Panc1 (cell line): Measurements from ENCODE around the gene FBXO27.

Source experiments
- POLR2AphosphoS5 ChIP-seq: IDR thresholded peaks from 2 replicates; pipeline ENCODE4 v1.6.1; 2012; ENCODE audit warnings: mild to moderate bottlenecking, low read depth, low read length, moderate library complexity
- SIN3A ChIP-seq: IDR thresholded peaks from 2 replicates; pipeline ENCODE4 v1.6.1; 2012; ENCODE audit warnings: low read depth, mild to moderate bottlenecking, low read length, moderate library complexity, borderline replicate concordance; ENCODE audit not compliant: insufficient read depth
- TF ChIP-seq, protein P1 (sequence below): fragments of 450-650 bp; IDR thresholded peaks from 2 replicates; pipeline ENCODE4 v1.5.1; 2017; ENCODE audit warnings: mild to moderate bottlenecking

DNA sequence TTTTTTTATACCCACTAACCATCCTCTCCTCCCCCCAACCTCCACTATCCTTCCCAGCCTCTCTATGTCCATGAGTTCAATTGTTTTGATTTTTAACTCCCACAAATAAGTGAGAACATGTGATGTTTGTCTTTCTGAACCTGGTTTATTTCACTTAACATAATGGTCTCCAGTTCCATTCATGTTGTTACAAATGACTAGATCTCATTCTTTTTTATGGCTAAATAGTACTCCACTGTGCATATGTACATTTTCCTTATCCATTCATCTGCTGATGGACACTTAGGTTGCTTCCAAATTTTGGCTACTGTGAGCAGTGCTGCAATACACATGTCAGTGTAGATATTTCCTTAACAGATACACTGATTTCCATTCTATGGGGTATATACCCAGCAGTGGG lies 27.0 kb upstream of the FBXO27 start:
- TF ChIP-seq SIN3A (no peak), POLR2AphosphoS5 (no peak)
- TF ChIP-seq, protein P1, sequence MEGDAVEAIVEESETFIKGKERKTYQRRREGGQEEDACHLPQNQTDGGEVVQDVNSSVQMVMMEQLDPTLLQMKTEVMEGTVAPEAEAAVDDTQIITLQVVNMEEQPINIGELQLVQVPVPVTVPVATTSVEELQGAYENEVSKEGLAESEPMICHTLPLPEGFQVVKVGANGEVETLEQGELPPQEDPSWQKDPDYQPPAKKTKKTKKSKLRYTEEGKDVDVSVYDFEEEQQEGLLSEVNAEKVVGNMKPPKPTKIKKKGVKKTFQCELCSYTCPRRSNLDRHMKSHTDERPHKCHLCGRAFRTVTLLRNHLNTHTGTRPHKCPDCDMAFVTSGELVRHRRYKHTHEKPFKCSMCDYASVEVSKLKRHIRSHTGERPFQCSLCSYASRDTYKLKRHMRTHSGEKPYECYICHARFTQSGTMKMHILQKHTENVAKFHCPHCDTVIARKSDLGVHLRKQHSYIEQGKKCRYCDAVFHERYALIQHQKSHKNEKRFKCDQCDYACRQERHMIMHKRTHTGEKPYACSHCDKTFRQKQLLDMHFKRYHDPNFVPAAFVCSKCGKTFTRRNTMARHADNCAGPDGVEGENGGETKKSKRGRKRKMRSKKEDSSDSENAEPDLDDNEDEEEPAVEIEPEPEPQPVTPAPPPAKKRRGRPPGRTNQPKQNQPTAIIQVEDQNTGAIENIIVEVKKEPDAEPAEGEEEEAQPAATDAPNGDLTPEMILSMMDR, result no peak
